Tibial artery (tissue), 4 donors: ENCODE measurements around the gene EI24.

Experiments
- DNase-seq, 2 donors: peaks; one replicate each; pipeline ENCODE4 v3.0.0-alpha.2; 2019
- H3K27ac ChIP-seq, 2 donors: fragments of 200-600 bp; sonication (generic) in 1 of 2; 1 replicate in 1 of 2; 2 replicates in 1 of 2; pipeline ENCODE4 v1.5.1; 2018 to 2019; ENCODE audit warnings: mild to moderate bottlenecking in 1 of 2
- H3K27me3 ChIP-seq, 2 donors: fragments of 200-600 bp; sonication (generic) in 1 of 2; one replicate each; pipeline versions ENCODE4 v1.5.1 to v1.6.0; 2016 to 2019
- H3K36me3 ChIP-seq, 3 donors: fragments of 200-600 bp; sonication (generic) in 2 of 3; one replicate each; pipeline ENCODE4 v1.5.1; 2016 to 2019; ENCODE audit warnings: mild to moderate bottlenecking in 2 of 3
- H3K4me1 ChIP-seq, 4 donors: fragments of 200-600 bp; sonication (generic) in 2 of 4; 1 replicate in 3 of 4; 2 replicates in 1 of 4; pipeline ENCODE4 v1.5.1; 2016 to 2019
- H3K4me3 ChIP-seq, 2 donors: fragments of 200-600 bp; sonication (generic) in 1 of 2; 1 replicate in 1 of 2; 2 replicates in 1 of 2; pipeline ENCODE4 v1.5.1; 2018 to 2019; ENCODE audit warnings: mild to moderate bottlenecking in 2 of 2
- H3K9me3 ChIP-seq, 3 donors: fragments of 200-600 bp; sonication (generic) in 1 of 3; one replicate each; pipeline ENCODE4 v1.5.1; 2016 to 2019
- intact Hi-C: fragments of 100-400 bp; cut with DNase I; formaldehyde crosslinking; loops from one replicate; pipeline ENCODE4 v1.15.0; 2023; ENCODE audit warnings: low total_unique reads
- TF ChIP-seq, protein P1 (sequence below), 2 experiments: fragments of 200-600 bp in 1 of 2; fragments of 450-650 bp in 1 of 2; IDR thresholded peaks; one replicate each; pipeline ENCODE4 v1.5.1; 2017 to 2019; ENCODE audit warnings: antibody characterized with exemption in 2 of 2, mild to moderate bottlenecking in 1 of 2, moderate library complexity in 1 of 2

EI24 gene

DNA sequence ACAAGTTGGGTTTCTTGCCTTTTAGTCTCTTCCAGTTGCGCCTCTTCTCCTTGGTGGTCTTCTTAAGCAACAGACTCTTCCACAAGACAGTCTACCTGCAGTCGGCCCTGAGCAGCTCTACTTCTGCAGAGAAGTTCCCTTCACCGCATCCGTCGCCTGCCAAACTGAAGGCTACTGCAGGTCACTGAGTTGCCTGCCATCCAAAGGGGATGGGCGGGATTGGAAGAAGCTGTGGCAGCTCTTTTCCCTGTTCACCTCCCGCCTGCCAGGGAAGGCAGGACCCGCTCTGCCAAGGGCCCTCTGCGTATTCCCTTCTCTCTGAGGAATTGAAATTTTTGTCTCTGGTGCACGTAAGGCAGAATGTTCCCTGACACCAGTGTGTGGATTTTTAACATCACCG is 14.2 kb downstream of the EI24 start:
- H3K9me3 ChIP-seq, result no peaks in the 10 kb centered on the region
- H3K4me3 ChIP-seq, result no peak overlapping the region
- no peak for DNase-seq
- intact Hi-C loops, result no loop called here
- no peaks in the 10 kb centered on the region for H3K4me1 ChIP-seq
- H3K36me3 ChIP-seq, result peaks cover 50 to 66% (median 54%) of the 10 kb centered on the region in 3 donors
- no peak overlapping the region for H3K27ac ChIP-seq
- TF ChIP-seq, protein P1, sequence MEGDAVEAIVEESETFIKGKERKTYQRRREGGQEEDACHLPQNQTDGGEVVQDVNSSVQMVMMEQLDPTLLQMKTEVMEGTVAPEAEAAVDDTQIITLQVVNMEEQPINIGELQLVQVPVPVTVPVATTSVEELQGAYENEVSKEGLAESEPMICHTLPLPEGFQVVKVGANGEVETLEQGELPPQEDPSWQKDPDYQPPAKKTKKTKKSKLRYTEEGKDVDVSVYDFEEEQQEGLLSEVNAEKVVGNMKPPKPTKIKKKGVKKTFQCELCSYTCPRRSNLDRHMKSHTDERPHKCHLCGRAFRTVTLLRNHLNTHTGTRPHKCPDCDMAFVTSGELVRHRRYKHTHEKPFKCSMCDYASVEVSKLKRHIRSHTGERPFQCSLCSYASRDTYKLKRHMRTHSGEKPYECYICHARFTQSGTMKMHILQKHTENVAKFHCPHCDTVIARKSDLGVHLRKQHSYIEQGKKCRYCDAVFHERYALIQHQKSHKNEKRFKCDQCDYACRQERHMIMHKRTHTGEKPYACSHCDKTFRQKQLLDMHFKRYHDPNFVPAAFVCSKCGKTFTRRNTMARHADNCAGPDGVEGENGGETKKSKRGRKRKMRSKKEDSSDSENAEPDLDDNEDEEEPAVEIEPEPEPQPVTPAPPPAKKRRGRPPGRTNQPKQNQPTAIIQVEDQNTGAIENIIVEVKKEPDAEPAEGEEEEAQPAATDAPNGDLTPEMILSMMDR (IDR thresholded peaks at IDR 0.05), result no peak
- H3K27me3 ChIP-seq, result no peaks in the 10 kb centered on the region

DNA sequence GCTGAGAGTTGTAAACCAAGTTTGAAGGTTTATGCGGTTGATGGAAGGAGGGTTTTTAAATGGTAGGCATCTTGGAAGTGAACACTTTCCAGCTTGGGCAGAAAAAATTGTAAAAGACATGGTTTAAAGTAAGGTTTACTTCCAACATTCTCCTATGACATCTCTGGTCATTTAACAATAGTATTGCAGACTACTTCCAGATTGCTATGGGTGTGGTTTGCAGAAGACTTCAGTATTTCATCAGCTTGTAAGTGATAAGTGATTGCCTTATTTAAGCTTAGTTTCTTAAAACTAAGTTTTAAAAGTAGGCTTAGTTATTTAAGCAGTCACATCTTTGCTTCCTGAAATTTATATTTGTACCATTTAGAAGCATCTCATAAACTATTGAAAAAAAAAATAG is 16.2 kb downstream of the EI24 start:
- Histone ChIP-seq H3K27ac (no peak overlapping the region), H3K27me3 (no peaks in the 10 kb centered on the region), H3K4me3 (no peak overlapping the region), H3K36me3 (peaks cover 31 to 46% (median 34%) of the 10 kb centered on the region in 3 donors), H3K9me3 (no peaks in the 10 kb centered on the region), H3K4me1 (no peaks in the 10 kb centered on the region)
- TF ChIP-seq, protein P1 (IDR thresholded peaks at IDR 0.05), result no peak
- intact Hi-C loops, result no loop called here
- no peak for DNase-seq

DNA sequence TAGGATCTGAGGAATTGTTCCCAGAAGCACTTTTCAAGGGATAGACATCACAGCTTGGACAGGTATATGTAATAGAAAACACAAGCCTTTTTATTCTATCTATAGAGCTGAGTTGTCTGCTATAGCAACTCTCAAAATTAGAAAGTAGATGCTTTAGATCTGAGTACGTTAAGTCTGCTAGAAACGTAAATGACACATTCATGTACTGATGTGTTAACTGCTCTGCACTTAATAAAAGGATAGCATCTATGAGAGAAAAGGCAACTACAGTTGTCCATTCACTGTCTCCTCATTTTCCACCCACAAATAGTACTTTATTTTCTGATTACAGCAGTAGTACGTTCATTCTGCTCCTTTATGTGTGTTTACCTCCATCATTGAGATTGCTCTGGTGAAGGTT is 17.3 kb downstream of the EI24 start:
- peaks cover 22 to 35% (median 24%) of the 10 kb centered on the region in 3 donors for H3K36me3 ChIP-seq
- H3K4me3 ChIP-seq, result no peak overlapping the region
- H3K27ac ChIP-seq, result no peak overlapping the region
- H3K9me3 ChIP-seq, result no peaks in the 10 kb centered on the region
- DNase-seq, result no peak
- peaks cover 0 to 6% (median 3%) of the 10 kb centered on the region in 4 donors for H3K4me1 ChIP-seq
- no peaks in the 10 kb centered on the region for H3K27me3 ChIP-seq
- TF ChIP-seq, protein P1 (IDR thresholded peaks at IDR 0.05), result no peak
- intact Hi-C loops, result no loop called here

DNA sequence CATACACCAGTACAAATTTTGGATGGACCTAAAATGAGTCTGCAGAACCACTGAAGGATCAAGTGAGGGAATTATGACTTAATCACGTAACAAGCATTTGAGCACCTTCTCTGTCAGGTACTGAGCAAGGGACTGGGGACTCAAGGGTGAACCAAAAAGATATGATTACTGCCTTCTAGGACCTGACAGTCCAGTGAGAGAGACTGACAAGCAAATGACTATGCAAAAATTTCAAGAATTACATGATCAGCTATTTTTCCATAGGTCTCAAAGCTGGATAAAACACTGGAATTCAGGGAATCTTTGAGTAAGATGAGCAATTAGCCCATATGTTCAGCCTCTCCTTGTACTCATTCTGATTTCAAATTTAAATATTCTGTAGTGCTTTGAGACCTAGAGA is 18.2 kb downstream of the EI24 start:
- Histone ChIP-seq H3K4me3 (no peak overlapping the region), H3K4me1 (peaks cover 0 to 6% (median 4%) of the 10 kb centered on the region in 4 donors), H3K27ac (no peak overlapping the region), H3K36me3 (peaks cover 14 to 26% (median 15%) of the 10 kb centered on the region in 3 donors), H3K9me3 (no peaks in the 10 kb centered on the region), H3K27me3 (no peaks in the 10 kb centered on the region)
- intact Hi-C loops, result no loop called here
- DNase-seq, result no peak
- TF ChIP-seq, protein P1 (IDR thresholded peaks at IDR 0.05), result no peak

DNA sequence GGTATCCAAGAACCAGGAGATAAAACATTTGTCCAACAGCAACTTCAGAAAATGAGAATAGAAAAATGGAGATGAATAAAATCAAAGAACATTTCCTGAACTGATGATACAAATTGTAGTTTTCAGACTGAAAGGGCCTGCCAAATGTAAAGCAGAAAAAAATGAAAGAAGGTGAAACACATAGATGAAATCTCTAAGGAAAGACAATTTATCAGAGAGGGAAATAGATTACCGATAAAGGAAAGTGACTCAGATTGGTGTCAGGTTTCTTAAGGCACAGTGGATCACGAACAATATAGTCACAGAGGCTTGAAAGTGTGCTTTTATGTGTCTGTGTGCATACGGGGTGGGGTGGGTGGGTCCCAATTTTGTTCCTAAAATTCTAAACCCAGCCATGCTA is 19.2 kb downstream of the EI24 start:
- H3K27ac ChIP-seq, result no peak overlapping the region
- intact Hi-C loops, result no loop called here
- no peaks in the 10 kb centered on the region for H3K27me3 ChIP-seq
- H3K9me3 ChIP-seq, result no peaks in the 10 kb centered on the region
- no peak for DNase-seq
- H3K4me1 ChIP-seq, result peaks cover 0 to 10% (median 4%) of the 10 kb centered on the region in 4 donors
- TF ChIP-seq, protein P1 (IDR thresholded peaks at IDR 0.05), result no peak
- peaks cover 3 to 16% (median 5%) of the 10 kb centered on the region in 3 donors for H3K36me3 ChIP-seq
- no peak overlapping the region for H3K4me3 ChIP-seq
